Measurements from ENCODE around the gene MADD. TPM values are rescaled to one million over a fixed set of nuclear protein-coding genes. Genes with fewer than 3 reads are reported as not detected.

The MADD gene
- total RNA-seq, 1 experiment from 2014 or later: 41.0 TPM

- H3K9ac ChIP-seq (ENCODE audit: extremely low read depth, insufficient read length, low read length): no peak overlapping the region
These were observed 18.2 kb upstream of the MADD start for GRCh38 chr11:47251751-47252150.

More at GRCh38 chr11:47251751-47252150, 18.2 kb upstream of the MADD start:
- H3K9me3 ChIP-seq (ENCODE audit: control insufficient read depth, low read depth, low read length): no peaks in the 10 kb centered on the region
- no peak overlapping the region for H2AK5ac ChIP-seq (ENCODE audit: insufficient read length, low read length)
- no peak overlapping the region for H2BK12ac ChIP-seq (ENCODE audit: insufficient read length, low read depth, low read length)
- H3T11ph ChIP-seq (ENCODE audit: low read length): no peak overlapping the region
- no peak overlapping the region for H2BK5ac ChIP-seq (ENCODE audit: insufficient read length, low read length)
- H3K79me1 ChIP-seq (ENCODE audit: insufficient read depth, low read depth, low read length, poor library complexity, severe bottlenecking): no peaks in the 10 kb centered on the region
- Mint-ChIP-seq H3K36me3 (ENCODE audit: insufficient read depth in 1 of 3, low read depth in 3 of 3) (peaks cover 0 to 10% (median 5%) of the 10 kb centered on the region in 3 experiments; a peak in 4 of 7 replicates), H3K27me3 (ENCODE audit: low read depth) (no peaks in the 10 kb centered on the region; the same call in 1 of the 2 replicates), H3K4me3 (no peak overlapping the region; a peak in 1 of 5 replicates), H3K4me1 (peaks cover 11 to 18% of the 10 kb centered on the region in 2 experiments), H3K27ac (no peak overlapping the region), H3K9me3 (no peaks in the 10 kb centered on the region)
- H3K23me2 ChIP-seq (ENCODE audit: insufficient read length, low read depth, low read length, poor library complexity, severe bottlenecking): peaks cover 8% of the 10 kb centered on the region
- H4K20me1 ChIP-seq (ENCODE audit: control insufficient read depth, insufficient read depth, insufficient read length): no peaks in the 10 kb centered on the region
- H4K8ac ChIP-seq (replicated peaks; ENCODE audit: insufficient read length, low read depth, low read length): no peak overlapping the region
- H3K18ac ChIP-seq (ENCODE audit: insufficient read length, low read depth, low read length): no peak overlapping the region
- H2BK120ac ChIP-seq (ENCODE audit: low read depth, low read length, poor library complexity, severe bottlenecking): no peak overlapping the region
- H3K56ac ChIP-seq (ENCODE audit: insufficient read length, low read depth, low read length): no peak overlapping the region
- no CpG with 5 or more reads among the region's 3 CpGs for WGBS (ENCODE audit: extremely low coverage, insufficient read length, low lambda C conversion rate)
- H3K27ac ChIP-seq (ENCODE audit: insufficient read length, low read depth, low read length): no peak overlapping the region
- H3K4ac ChIP-seq (ENCODE audit: low read depth, low read length): no peak overlapping the region
- H3K23ac ChIP-seq (ENCODE audit: insufficient read length, low read depth, low read length): no peak overlapping the region
- no peaks in the 10 kb centered on the region for H3K27me3 ChIP-seq (ENCODE audit: insufficient read depth, low read length)
- no peak overlapping the region for H2BK15ac ChIP-seq (ENCODE audit: low read depth, low read length)
- TF ChIP-seq CTCF (conservative IDR thresholded peaks at IDR 0.05): no peak
- peaks cover 3% of the 10 kb centered on the region; the same call in 1 of the 2 replicates for H3K79me2 ChIP-seq (ENCODE audit: insufficient read depth, low read length)
- H2BK20ac ChIP-seq (ENCODE audit: low read depth, low read length, poor library complexity, severe bottlenecking): no peak overlapping the region
- H3K14ac ChIP-seq (ENCODE audit: insufficient read depth, low read length): no peak overlapping the region
- H4K5ac ChIP-seq (ENCODE audit: insufficient read length, low read depth, low read length): no peak overlapping the region
- no peak overlapping the region for H3K4me2 ChIP-seq (ENCODE audit: insufficient read depth, insufficient read length, low read length)
- H4K91ac ChIP-seq (ENCODE audit: insufficient read length, low read depth, low read length): no peak overlapping the region
- DNase-seq: no peak
- peaks cover 5% of the 10 kb centered on the region; the same call in 1 of the 2 replicates for H3K4me1 ChIP-seq (ENCODE audit: insufficient read depth, low read length)
- H2AFZ ChIP-seq (ENCODE audit: low read length): no peak overlapping the region
